HCT116 (cell line): ENCODE measurements around the gene NEK7. TPM values are rescaled to one million over a fixed set of nuclear protein-coding genes. Genes with fewer than 3 reads are reported as not detected.

Source experiments
- ATAC-seq: fragments of 200-7000 bp; cut with Tn5 transposase; 2 replicates; pipeline ENCODE4 v1.9.1; 2020; ENCODE audit warnings: mild to moderate bottlenecking, moderate library complexity
- Bru-seq: library from RNA; stranded (reverse); fragments of 400-500 nt; gene quantifications from one replicate; lab custom pipeline; 2021; lab: Mats Ljungman, UMichigan
- BruChase-seq, 2 experiments: library from RNA; stranded (reverse); fragments of 400-500 nt; gene quantifications; one replicate each; lab custom pipeline; 2021; lab: Mats Ljungman, UMichigan
- BruUV-seq: library from RNA; stranded (reverse); fragments of 400-500 nt; replicated peaks from 2 replicates; lab custom pipeline; 2021; lab: Mats Ljungman, UMichigan
- CTCF ChIA-PET: fragments of 300-600 bp; sonication (Branson Sonifier 250); formaldehyde crosslinking; loops from one replicate; lab custom pipeline; 2021; ENCODE audit warnings: antibody characterized with exemption; lab: Charles Lee
- POLR2A ChIA-PET: fragments of 300-600, 350-600 bp; sonication (Branson Sonifier 250); formaldehyde crosslinking; loops from one replicate; lab custom pipeline; 2021; ENCODE audit warnings: antibody characterized with exemption; lab: Charles Lee
- RAD21 ChIA-PET, 2 experiments: fragments of 300-600 bp; sonication (Branson Sonifier 250); formaldehyde crosslinking; loops; one replicate each; lab custom pipeline; 2023; ENCODE audit warnings: low total read pairs in 2 of 2; ENCODE audit not compliant: uncharacterized antibody in 2 of 2, unreplicated experiment in 2 of 2, low non-redundant PET in 1 of 2; lab: Charles Lee
- DNase-seq: peaks from one replicate; pipeline ENCODE4 v3.0.0-alpha.2; 2010; ENCODE audit warnings: low read depth, low spot score
- H2AFZ ChIP-seq: fragments of 200-600 bp; shearing (Covaris generic), sonication (generic); 2 replicates; pipeline ENCODE4 v1.6.1; 2017; ENCODE audit warnings: low read depth, mixed run types, mixed read lengths, antibody characterized with exemption, low read length; ENCODE audit not compliant: poor library complexity, severe bottlenecking
- H3K27ac ChIP-seq: 2 replicates; pipeline ENCODE4 v1.5.1; 2012; ENCODE audit warnings: low read depth, low read length
- H3K27me3 ChIP-seq: fragments of 200-600 bp; sonication (generic); 2 replicates; pipeline ENCODE4 v1.6.1; 2016; ENCODE audit warnings: mixed run types, low read length, mixed read lengths; ENCODE audit not compliant: insufficient read depth
- H3K36me3 ChIP-seq, 2 experiments: fragments of 200-500 bp in 1 of 2; fragments of 200-600 bp in 1 of 2; sonication (Bioruptor generic) in 1 of 2; sonication (generic) in 1 of 2; 2 replicates each; pipeline versions ENCODE4 v1.5.1 to v1.6.1; 2014 to 2016; ENCODE audit warnings: low read length in 2 of 2, inconsistent platforms in 1 of 2, mixed read lengths in 1 of 2, mixed run types in 1 of 2; ENCODE audit not compliant: insufficient read depth in 2 of 2, control insufficient read depth in 1 of 2
- H3K4me1 ChIP-seq, 2 experiments: fragments of 200-600 bp in 1 of 2; sonication (generic) in 1 of 2; 2 replicates each; pipeline versions ENCODE4 v1.5.1 to v1.6.1; 2012 to 2017; ENCODE audit warnings: low read length in 2 of 2, inconsistent platforms in 1 of 2, mild to moderate bottlenecking in 1 of 2, mixed read lengths in 1 of 2, mixed run types in 1 of 2, moderate library complexity in 1 of 2; ENCODE audit not compliant: insufficient read depth in 2 of 2, control insufficient read depth in 1 of 2
- H3K4me2 ChIP-seq: fragments of 200-600 bp; sonication (generic); 2 replicates; pipeline ENCODE4 v1.6.1; 2017; ENCODE audit warnings: mixed run types, low read length, mixed read lengths
- H3K4me3 ChIP-seq, 2 experiments: fragments of 200-600 bp in 1 of 2; sonication (generic) in 1 of 2; replicated peaks in 1 of 2; 2 replicates each; pipeline ENCODE4 v1.5.1; 2011 to 2016; ENCODE audit warnings: low read length in 2 of 2, control low read depth in 1 of 2, low read depth in 1 of 2, mild to moderate bottlenecking in 1 of 2, mixed read lengths in 1 of 2, mixed run types in 1 of 2
- H3K79me2 ChIP-seq: fragments of 200-600 bp; sonication (generic); 2 replicates; pipeline ENCODE4 v1.6.1; 2017; ENCODE audit warnings: mild to moderate bottlenecking, mixed run types, low read length, moderate library complexity, mixed read lengths; ENCODE audit not compliant: insufficient read depth
- H3K9ac ChIP-seq: fragments of 200-600 bp; sonication (generic); 2 replicates; pipeline ENCODE4 v1.6.1; 2016; ENCODE audit warnings: low read length, mixed read lengths
- H3K9me2 ChIP-seq: fragments of 200-600 bp; sonication (generic), shearing (Covaris generic); 2 replicates; pipeline ENCODE4 v1.6.1; 2017; ENCODE audit warnings: mixed run types, mild to moderate bottlenecking, moderate library complexity; ENCODE audit not compliant: insufficient read depth
- H3K9me3 ChIP-seq, 2 experiments: fragments of 200-500 bp in 1 of 2; fragments of 200-600 bp in 1 of 2; sonication (Bioruptor generic) in 1 of 2; sonication (generic) in 1 of 2; 2 replicates each; pipeline ENCODE4 v1.6.1; 2014 to 2017; ENCODE audit warnings: low read length in 2 of 2, mixed read lengths in 2 of 2, inconsistent platforms in 1 of 2, low read depth in 1 of 2, mild to moderate bottlenecking in 1 of 2, mixed run types in 1 of 2, moderate library complexity in 1 of 2; ENCODE audit not compliant: control insufficient read depth in 1 of 2, insufficient read depth in 1 of 2
- H4K20me1 ChIP-seq: fragments of 200-600 bp; sonication (generic), shearing (Covaris generic); 2 replicates; pipeline ENCODE4 v1.6.1; 2017; ENCODE audit warnings: mixed run types, mild to moderate bottlenecking, moderate library complexity; ENCODE audit not compliant: insufficient read depth
- CBX3 ChIP-seq: IDR thresholded peaks from 2 replicates; pipeline ENCODE4 v1.6.1; 2012; ENCODE audit warnings: low read depth
- CEBPB ChIP-seq: IDR thresholded peaks from 2 replicates; pipeline ENCODE4 v1.6.1; 2012; ENCODE audit warnings: low read depth
- EGR1 ChIP-seq: IDR thresholded peaks from 2 replicates; pipeline ENCODE4 v1.6.1; 2012; ENCODE audit warnings: low read depth
- EZH2 ChIP-seq: fragments of 200-600 bp; sonication (generic); IDR thresholded peaks from 2 replicates; pipeline ENCODE4 v1.6.1; 2017; ENCODE audit warnings: antibody characterized with exemption, mixed run types
- EZH2phosphoT487 ChIP-seq: fragments of 200-600 bp; IDR thresholded peaks from 2 replicates; pipeline ENCODE4 v1.6.1; 2018; ENCODE audit warnings: antibody characterized with exemption, borderline replicate concordance
- FOSL1 ChIP-seq: IDR thresholded peaks from 2 replicates; pipeline ENCODE4 v1.6.1; 2012; ENCODE audit warnings: low read depth
- POLR2A ChIP-seq: IDR thresholded peaks from 2 replicates; pipeline ENCODE4 v1.7.0; 2011; ENCODE audit warnings: borderline replicate concordance; ENCODE audit not compliant: insufficient read depth, insufficient read length; ENCODE audit errors: extremely low read depth
- POLR2AphosphoS5 ChIP-seq: IDR thresholded peaks from 2 replicates; pipeline ENCODE4 v1.6.1; 2011; ENCODE audit warnings: mild to moderate bottlenecking, low read depth, low read length, moderate library complexity
- RAD21 ChIP-seq: IDR thresholded peaks from 2 replicates; pipeline ENCODE4 v1.6.1; 2012; ENCODE audit warnings: low read depth, mild to moderate bottlenecking
- SIN3A ChIP-seq: IDR thresholded peaks from 2 replicates; pipeline ENCODE4 v1.6.1; 2012; ENCODE audit warnings: low read depth
- SP1 ChIP-seq: IDR thresholded peaks from 2 replicates; pipeline ENCODE4 v1.6.1; 2012; ENCODE audit warnings: low read depth
- TCF7L2 ChIP-seq: IDR thresholded peaks from 2 replicates; pipeline ENCODE4 v1.7.0; 2011; ENCODE audit warnings: borderline replicate concordance, inconsistent platforms; ENCODE audit not compliant: insufficient read depth, insufficient read length; ENCODE audit errors: extremely low read depth
- YY1 ChIP-seq: IDR thresholded peaks from 2 replicates; pipeline ENCODE4 v1.6.1; 2011; ENCODE audit warnings: low read length, low read depth, moderate library complexity, mild to moderate bottlenecking; ENCODE audit not compliant: insufficient replicate concordance; ENCODE audit errors: extremely low read depth
- ZNF274 ChIP-seq: fragments of 200-500 bp; sonication (Bioruptor generic); IDR thresholded peaks from 2 replicates; pipeline ENCODE4 v1.6.1; 2014; ENCODE audit warnings: mild to moderate bottlenecking, low read depth, low read length, inconsistent platforms
- intact Hi-C: fragments of 100-400 bp; cut with micrococcal nuclease; formaldehyde crosslinking; loops from 2 replicates; pipeline ENCODE4 v1.10.0; 2022
- long read RNA-seq: library from polyadenylated mRNA; unstranded; transcript quantifications from one replicate; pipeline ENCODE4 v2.0.0, GENCODE V29; 2021; ENCODE audit not compliant: unreplicated experiment
- polyA plus RNA-seq: library from polyadenylated mRNA; unstranded; fragments of >200 nt; gene quantifications from 2 replicates; pipeline ENCODE4 v1.2.1, GENCODE V29; 2012; ENCODE audit warnings: missing spikeins
- total RNA-seq: library from RNA; stranded (reverse); gene quantifications from one replicate; pipeline ENCODE4 v1.2.1, GENCODE V29; 2021; ENCODE audit not compliant: unreplicated experiment
- TF ChIP-seq, protein P1 (sequence below): IDR thresholded peaks from 2 replicates; pipeline ENCODE4 v1.6.1; 2012; ENCODE audit warnings: low read depth
- TF ChIP-seq, protein P2 (sequence below): IDR thresholded peaks from 2 replicates; pipeline ENCODE4 v1.6.1; 2012
- TF ChIP-seq, protein P3 (sequence below), 3 experiments: fragments of 200-600 bp in 1 of 3; sonication (generic) in 1 of 3; IDR thresholded peaks in 2 of 3; conservative IDR thresholded peaks in 1 of 3; 2 replicates each; pipeline ENCODE4 v1.5.1; 2012 to 2017; ENCODE audit warnings: low read depth in 2 of 3, low read length in 2 of 3, antibody characterized with exemption in 1 of 3, borderline replicate concordance in 1 of 3, control low read depth in 1 of 3, mild to moderate bottlenecking in 1 of 3, mixed read lengths in 1 of 3, mixed run types in 1 of 3, moderate library complexity in 1 of 3; ENCODE audit not compliant: insufficient read depth in 1 of 3
- TF ChIP-seq, protein P4 (sequence below): IDR thresholded peaks from 2 replicates; pipeline ENCODE4 v1.6.1; 2011; ENCODE audit warnings: mild to moderate bottlenecking, low read length, moderate library complexity; ENCODE audit not compliant: insufficient replicate concordance; ENCODE audit errors: extremely low read depth

The NEK7 gene
- total RNA-seq = 33.0 TPM
- 8.7 and 12.5 TPM in 2 replicates for polyA plus RNA-seq
- Bru-seq, nascent RNA = percentile 73 among the genes with signal in this experiment
- BruChase-seq, experiment 1, labeled RNA remaining after a 6-hour chase = percentile 64 among the genes with signal in this experiment
- percentile 58 among the genes with signal in this experiment for BruChase-seq, experiment 2, labeled RNA remaining after a 2-hour chase
- long read RNA-seq, full-length matches to known transcripts = 59 of 80 reads
- long read RNA-seq, partial matches to known transcripts = 1 of 80 reads
- long read RNA-seq, other reads (novel, unspliced or antisense) = 20 of 80 reads

DNA sequence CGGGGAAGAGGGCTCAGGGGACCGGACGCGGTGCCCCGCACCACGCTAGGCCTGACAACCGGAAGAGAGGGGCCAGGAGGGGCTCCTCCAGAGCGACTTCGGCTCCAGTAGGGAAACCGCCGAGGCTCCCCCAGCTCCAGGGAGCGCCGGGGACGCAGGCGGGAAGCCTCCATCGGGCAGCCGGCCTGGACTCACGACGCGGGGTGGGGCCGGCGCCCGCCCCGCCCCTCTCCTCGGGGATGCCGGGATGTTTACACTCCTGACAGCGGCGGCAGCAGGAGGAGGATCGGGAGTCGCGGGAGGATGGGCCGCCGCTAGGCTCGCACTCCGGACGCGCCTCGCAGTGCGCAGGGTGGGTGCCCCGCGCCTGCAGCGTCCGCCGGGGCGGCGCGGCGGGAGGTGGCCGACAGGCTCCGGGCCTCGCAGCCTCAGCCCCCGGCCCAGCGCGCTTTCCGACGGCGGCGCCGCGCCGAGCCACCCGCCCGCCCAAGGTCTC is at the start of gene NEK7:
TSS of gene NEK7 (plus strand) at position 254 of the 496 bp plus-strand sequence. CDS start 75,583 bp downstream, outside the sequence.
- Histone ChIP-seq H3K79me2 (peaks cover 40% of the 10 kb centered on the region), H3K36me3 (no peaks in the 10 kb centered on the region), H3K4me3 (peak within 1 kb of the TSS; percentile 72 to 79), H3K27me3 (no peaks in the 10 kb centered on the region), H2AFZ (peak within 1 kb of the TSS; percentile 62), H3K9me3 (no peaks in the 10 kb centered on the region), H3K4me1 (peaks cover 8 to 33% of the 10 kb centered on the region in 2 experiments; a peak in 3 of 4 replicates), H4K20me1 (no peaks in the 10 kb centered on the region), H3K27ac (peak within 1 kb of the TSS; percentile 81), H3K4me2 (peak within 1 kb of the TSS; percentile 97), H3K9me2 (no peaks in the 10 kb centered on the region), H3K9ac (peak within 1 kb of the TSS; percentile 75)
- DNase-seq = peak; percentile 59
- intact Hi-C loops = loop anchor here (10.0 kb wide), 1 partner anchor 542 kb away; no protein-coding TSS in a partner anchor
- ChIA-PET RAD21 (no interaction called here), CTCF (interaction anchor here (0.8 to 1.3 kb wide), 2 partner anchors 14 to 310 kb away, joined by 3 read pairs; no protein-coding TSS in a partner anchor), POLR2A (no interaction called here)
- no TSS peak for BruUV-seq
- peak; percentile 78 for ATAC-seq
- TF ChIP-seq ZNF274 = no peak
- TF ChIP-seq, protein P1, sequence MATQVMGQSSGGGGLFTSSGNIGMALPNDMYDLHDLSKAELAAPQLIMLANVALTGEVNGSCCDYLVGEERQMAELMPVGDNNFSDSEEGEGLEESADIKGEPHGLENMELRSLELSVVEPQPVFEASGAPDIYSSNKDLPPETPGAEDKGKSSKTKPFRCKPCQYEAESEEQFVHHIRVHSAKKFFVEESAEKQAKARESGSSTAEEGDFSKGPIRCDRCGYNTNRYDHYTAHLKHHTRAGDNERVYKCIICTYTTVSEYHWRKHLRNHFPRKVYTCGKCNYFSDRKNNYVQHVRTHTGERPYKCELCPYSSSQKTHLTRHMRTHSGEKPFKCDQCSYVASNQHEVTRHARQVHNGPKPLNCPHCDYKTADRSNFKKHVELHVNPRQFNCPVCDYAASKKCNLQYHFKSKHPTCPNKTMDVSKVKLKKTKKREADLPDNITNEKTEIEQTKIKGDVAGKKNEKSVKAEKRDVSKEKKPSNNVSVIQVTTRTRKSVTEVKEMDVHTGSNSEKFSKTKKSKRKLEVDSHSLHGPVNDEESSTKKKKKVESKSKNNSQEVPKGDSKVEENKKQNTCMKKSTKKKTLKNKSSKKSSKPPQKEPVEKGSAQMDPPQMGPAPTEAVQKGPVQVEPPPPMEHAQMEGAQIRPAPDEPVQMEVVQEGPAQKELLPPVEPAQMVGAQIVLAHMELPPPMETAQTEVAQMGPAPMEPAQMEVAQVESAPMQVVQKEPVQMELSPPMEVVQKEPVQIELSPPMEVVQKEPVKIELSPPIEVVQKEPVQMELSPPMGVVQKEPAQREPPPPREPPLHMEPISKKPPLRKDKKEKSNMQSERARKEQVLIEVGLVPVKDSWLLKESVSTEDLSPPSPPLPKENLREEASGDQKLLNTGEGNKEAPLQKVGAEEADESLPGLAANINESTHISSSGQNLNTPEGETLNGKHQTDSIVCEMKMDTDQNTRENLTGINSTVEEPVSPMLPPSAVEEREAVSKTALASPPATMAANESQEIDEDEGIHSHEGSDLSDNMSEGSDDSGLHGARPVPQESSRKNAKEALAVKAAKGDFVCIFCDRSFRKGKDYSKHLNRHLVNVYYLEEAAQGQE = no peak
- peak; percentile 83 for TF ChIP-seq POLR2A
- no peak for TF ChIP-seq CBX3
- no peak for TF ChIP-seq EZH2
- TF ChIP-seq SP1 = 0 out of 2 replicates have a peak, but pooled peaks have one; percentile 16
- TF ChIP-seq FOSL1 = no peak
- no peak for TF ChIP-seq EZH2phosphoT487
- no peak for TF ChIP-seq CEBPB
- TF ChIP-seq, protein P2, sequence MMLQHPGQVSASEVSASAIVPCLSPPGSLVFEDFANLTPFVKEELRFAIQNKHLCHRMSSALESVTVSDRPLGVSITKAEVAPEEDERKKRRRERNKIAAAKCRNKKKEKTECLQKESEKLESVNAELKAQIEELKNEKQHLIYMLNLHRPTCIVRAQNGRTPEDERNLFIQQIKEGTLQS = no peak
- no peak for TF ChIP-seq TCF7L2
- TF ChIP-seq, protein P3, sequence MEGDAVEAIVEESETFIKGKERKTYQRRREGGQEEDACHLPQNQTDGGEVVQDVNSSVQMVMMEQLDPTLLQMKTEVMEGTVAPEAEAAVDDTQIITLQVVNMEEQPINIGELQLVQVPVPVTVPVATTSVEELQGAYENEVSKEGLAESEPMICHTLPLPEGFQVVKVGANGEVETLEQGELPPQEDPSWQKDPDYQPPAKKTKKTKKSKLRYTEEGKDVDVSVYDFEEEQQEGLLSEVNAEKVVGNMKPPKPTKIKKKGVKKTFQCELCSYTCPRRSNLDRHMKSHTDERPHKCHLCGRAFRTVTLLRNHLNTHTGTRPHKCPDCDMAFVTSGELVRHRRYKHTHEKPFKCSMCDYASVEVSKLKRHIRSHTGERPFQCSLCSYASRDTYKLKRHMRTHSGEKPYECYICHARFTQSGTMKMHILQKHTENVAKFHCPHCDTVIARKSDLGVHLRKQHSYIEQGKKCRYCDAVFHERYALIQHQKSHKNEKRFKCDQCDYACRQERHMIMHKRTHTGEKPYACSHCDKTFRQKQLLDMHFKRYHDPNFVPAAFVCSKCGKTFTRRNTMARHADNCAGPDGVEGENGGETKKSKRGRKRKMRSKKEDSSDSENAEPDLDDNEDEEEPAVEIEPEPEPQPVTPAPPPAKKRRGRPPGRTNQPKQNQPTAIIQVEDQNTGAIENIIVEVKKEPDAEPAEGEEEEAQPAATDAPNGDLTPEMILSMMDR (IDR thresholded peaks at IDR 0.05 in 2 of 3, conservative IDR thresholded peaks at IDR 0.05 in 1 of 3; ENCODE audit: borderline replicate concordance in 1 of 3, insufficient read depth in 1 of 3, low read depth in 2 of 3, low read length in 2 of 3) = no peak
- no peak for TF ChIP-seq RAD21
- TF ChIP-seq SIN3A = peak; percentile 74
- TF ChIP-seq YY1 = peak; percentile 81
- no peak for TF ChIP-seq EGR1
- TF ChIP-seq POLR2AphosphoS5 = peak; percentile 90
- TF ChIP-seq, protein P4, sequence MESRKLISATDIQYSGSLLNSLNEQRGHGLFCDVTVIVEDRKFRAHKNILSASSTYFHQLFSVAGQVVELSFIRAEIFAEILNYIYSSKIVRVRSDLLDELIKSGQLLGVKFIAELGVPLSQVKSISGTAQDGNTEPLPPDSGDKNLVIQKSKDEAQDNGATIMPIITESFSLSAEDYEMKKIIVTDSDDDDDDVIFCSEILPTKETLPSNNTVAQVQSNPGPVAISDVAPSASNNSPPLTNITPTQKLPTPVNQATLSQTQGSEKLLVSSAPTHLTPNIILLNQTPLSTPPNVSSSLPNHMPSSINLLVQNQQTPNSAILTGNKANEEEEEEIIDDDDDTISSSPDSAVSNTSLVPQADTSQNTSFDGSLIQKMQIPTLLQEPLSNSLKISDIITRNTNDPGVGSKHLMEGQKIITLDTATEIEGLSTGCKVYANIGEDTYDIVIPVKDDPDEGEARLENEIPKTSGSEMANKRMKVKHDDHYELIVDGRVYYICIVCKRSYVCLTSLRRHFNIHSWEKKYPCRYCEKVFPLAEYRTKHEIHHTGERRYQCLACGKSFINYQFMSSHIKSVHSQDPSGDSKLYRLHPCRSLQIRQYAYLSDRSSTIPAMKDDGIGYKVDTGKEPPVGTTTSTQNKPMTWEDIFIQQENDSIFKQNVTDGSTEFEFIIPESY = no peak
